ENCODE results near the gene SFPQ.
"Not testable (repeated sequence)": the region's sequence is repeated elsewhere in the genome, so short reads cannot be mapped to it uniquely, and the experiment has no call there.

The SFPQ gene

DNA sequence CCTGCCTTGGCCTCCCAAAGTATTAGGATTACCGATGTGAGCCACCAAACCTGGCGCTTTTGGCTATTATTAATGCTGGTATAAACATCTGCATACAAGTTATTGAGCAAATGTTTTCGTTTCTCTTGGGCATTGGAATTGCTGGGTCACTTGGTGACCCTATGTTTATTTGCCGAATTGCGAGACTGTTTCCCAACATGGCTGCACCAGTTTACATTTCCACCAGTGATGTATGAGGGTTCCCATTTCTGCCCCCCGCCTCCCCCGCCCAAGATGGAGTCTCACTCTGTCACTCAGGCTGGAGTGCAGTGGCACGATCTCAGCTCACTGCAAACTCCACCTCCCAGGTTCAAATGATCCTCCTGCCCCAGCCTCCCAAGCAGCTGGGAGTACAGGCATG lies 20.9 kb downstream of the SFPQ start:
- no peaks in the 10 kb centered on the region for H3K27me3 Mint-ChIP-seq (ENCODE audit: low read depth)
- H3K27ac Mint-ChIP-seq, result no peak overlapping the region
- peaks cover 35% of the 10 kb centered on the region for H3K36me3 Mint-ChIP-seq (ENCODE audit: low read depth)
- H3K4me1 Mint-ChIP-seq, result no peaks in the 10 kb centered on the region
- TF ChIP-seq CTCF (IDR thresholded peaks at IDR 0.05; ENCODE audit: unreplicated experiment in 3 of 3), result no peak
- no peak overlapping the region for H3K4me3 Mint-ChIP-seq
- H3K9me3 Mint-ChIP-seq, result no peaks in the 10 kb centered on the region

- TF ChIP-seq CTCF (IDR thresholded peaks at IDR 0.05; ENCODE audit: unreplicated experiment in 3 of 3), result no peak
- Mint-ChIP-seq H3K9me3 (peaks cover 2% of the 10 kb centered on the region), H3K4me1 (no peaks in the 10 kb centered on the region), H3K36me3 (ENCODE audit: low read depth) (peaks cover 33% of the 10 kb centered on the region), H3K27me3 (ENCODE audit: low read depth) (no peaks in the 10 kb centered on the region), H3K4me3 (no peak overlapping the region), H3K27ac (no peak overlapping the region)
Measured at GRCh38 chr1:35171579-35171978, 21.4 kb downstream of the SFPQ start.

DNA sequence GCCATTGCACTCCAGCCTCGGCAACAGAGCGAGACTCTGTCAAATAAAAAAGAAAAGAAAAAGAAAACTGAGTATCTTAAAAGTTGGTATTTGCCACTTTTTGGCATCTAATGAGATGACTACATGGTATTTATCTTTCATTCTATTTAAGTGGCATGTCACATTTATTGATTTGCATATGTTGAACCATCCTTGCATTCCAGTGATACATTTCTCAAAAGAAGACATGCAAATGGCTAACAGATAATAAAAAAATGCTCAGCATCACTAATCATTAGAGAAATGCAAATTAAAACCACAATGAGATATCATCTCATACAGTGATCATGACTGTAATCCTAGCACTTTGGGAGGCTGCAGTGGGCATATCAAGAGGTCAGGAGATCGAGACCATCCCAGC lies 28.1 kb downstream of the SFPQ start:
- Mint-ChIP-seq H3K9me3 (peaks cover 16% of the 10 kb centered on the region), H3K36me3 (ENCODE audit: low read depth) (peaks cover 5% of the 10 kb centered on the region), H3K4me3 (no peak overlapping the region), H3K4me1 (no peaks in the 10 kb centered on the region), H3K27ac (no peak overlapping the region), H3K27me3 (ENCODE audit: low read depth) (no peaks in the 10 kb centered on the region)
- TF ChIP-seq CTCF (IDR thresholded peaks at IDR 0.05; ENCODE audit: unreplicated experiment in 3 of 3), result no peak

GRCh38 chr1:35151220-35151619 lies 41.7 kb downstream of the SFPQ start:
- Mint-ChIP-seq H3K27me3 (ENCODE audit: low read depth) (no peaks in the 10 kb centered on the region), H3K27ac (no peak overlapping the region), H3K4me1 (peaks cover 8% of the 10 kb centered on the region), H3K4me3 (no peak overlapping the region), H3K9me3 (peaks cover 6% of the 10 kb centered on the region), H3K36me3 (ENCODE audit: low read depth) (no peaks in the 10 kb centered on the region)
- no peak for TF ChIP-seq CTCF (IDR thresholded peaks at IDR 0.05; ENCODE audit: unreplicated experiment in 3 of 3)

DNA sequence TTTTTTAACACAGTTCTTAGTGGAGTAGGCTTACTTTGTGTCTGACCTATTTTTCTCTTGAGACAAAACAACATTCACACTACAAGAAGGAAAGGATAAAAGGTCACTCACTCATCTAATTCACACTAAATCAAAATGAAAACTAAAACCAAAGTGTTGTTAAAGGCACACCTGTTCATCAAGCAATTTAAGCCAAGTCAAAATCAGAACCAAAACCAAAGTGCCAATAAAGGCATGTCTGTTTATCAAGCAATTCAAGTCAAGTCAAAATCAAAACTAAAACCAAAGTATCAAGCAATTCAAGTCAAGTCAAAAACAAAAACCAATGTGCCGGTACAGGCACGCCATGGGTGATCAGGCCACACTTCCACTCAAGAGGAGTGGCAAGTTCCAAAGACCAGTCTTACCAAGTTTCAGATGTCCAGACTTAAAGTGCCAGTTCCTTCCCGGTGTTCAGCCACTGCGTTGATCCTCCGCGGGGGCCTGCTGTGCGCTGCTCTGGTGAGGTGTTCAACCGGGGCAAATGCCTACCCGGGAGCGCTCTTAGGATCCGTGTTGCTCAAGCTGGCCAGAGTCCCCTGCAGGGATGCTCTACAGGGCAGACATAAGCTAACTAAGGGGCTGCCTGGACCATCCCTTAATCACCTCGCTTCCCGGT lies 46.9 kb downstream of the SFPQ start:
- H3K36me3 Mint-ChIP-seq (ENCODE audit: low read depth); H3K9me3 Mint-ChIP-seq; H3K27me3 Mint-ChIP-seq (ENCODE audit: low read depth): not testable (repeated sequence)
- H3K4me3 Mint-ChIP-seq, result peak overlapping the region in 2 of 3 experiments; percentile 38 to 60
- peaks cover 32% of the 10 kb centered on the region for H3K4me1 Mint-ChIP-seq
- peak overlapping the region in 2 of 3 experiments; percentile 51 to 54 for H3K27ac Mint-ChIP-seq

GRCh38 chr1:35143737-35144508 lies 49.0 kb downstream of the SFPQ start:
- Mint-ChIP-seq H3K4me1 (peaks cover 32% of the 10 kb centered on the region), H3K36me3 (ENCODE audit: low read depth) (no peaks in the 10 kb centered on the region), H3K9me3 (no peaks in the 10 kb centered on the region), H3K27me3 (ENCODE audit: low read depth) (no peaks in the 10 kb centered on the region), H3K4me3 (peak overlapping the region in 1 of 3 experiments; percentile 30), H3K27ac (peak overlapping the region in 1 of 3 experiments; percentile 31)
- TF ChIP-seq CTCF (IDR thresholded peaks at IDR 0.05; ENCODE audit: unreplicated experiment in 3 of 3), result no peak

GRCh38 chr1:35142728-35143127 lies 50.2 kb downstream of the SFPQ start:
- not testable (repeated sequence) for H3K4me3 Mint-ChIP-seq; H3K9me3 Mint-ChIP-seq; H3K27ac Mint-ChIP-seq; H3K36me3 Mint-ChIP-seq (ENCODE audit: low read depth); H3K27me3 Mint-ChIP-seq (ENCODE audit: low read depth)
- peaks cover 32% of the 10 kb centered on the region for H3K4me1 Mint-ChIP-seq

- not testable (repeated sequence) for H3K27ac Mint-ChIP-seq; H3K9me3 Mint-ChIP-seq; H3K27me3 Mint-ChIP-seq (ENCODE audit: low read depth); H3K36me3 Mint-ChIP-seq (ENCODE audit: low read depth); H3K4me3 Mint-ChIP-seq
- peaks cover 32% of the 10 kb centered on the region for H3K4me1 Mint-ChIP-seq
Measured at GRCh38 chr1:35142294-35142693, 50.7 kb downstream of the SFPQ start.

GRCh38 chr1:35137590-35137989 lies 55.4 kb downstream of the SFPQ start:
- not testable (repeated sequence) for H3K4me3 Mint-ChIP-seq; H3K36me3 Mint-ChIP-seq (ENCODE audit: low read depth); H3K27me3 Mint-ChIP-seq (ENCODE audit: low read depth); H3K4me1 Mint-ChIP-seq; H3K9me3 Mint-ChIP-seq; H3K27ac Mint-ChIP-seq
